Measurements from ENCODE around the gene KCNIP1.
A peak's percentile ranks its signal among the peaks of the same experiment; 100 is the strongest.
"Not testable (repeated sequence)": the region's sequence is repeated elsewhere in the genome, so short reads cannot be mapped to it uniquely, and the experiment has no call there.

KCNIP1 gene

GRCh38 chr5:170754508-170754907 lies 250.7 kb downstream of the KCNIP1 start:
- not testable (repeated sequence) for H3K9ac ChIP-seq (ENCODE audit: low read length); H3K9me3 ChIP-seq (ENCODE audit: control insufficient read depth, low read depth, low read length); H3K36me3 ChIP-seq (ENCODE audit: control insufficient read depth, low read depth, low read length); H3K4me1 ChIP-seq (ENCODE audit: control insufficient read depth, low read depth, low read length); H3K4me3 ChIP-seq (ENCODE audit: low read length); H3K27me3 ChIP-seq (ENCODE audit: control insufficient read depth, insufficient read depth, low read length); H3K27ac ChIP-seq (ENCODE audit: low read length)

- H3K9ac ChIP-seq (ENCODE audit: low read length), result no peak overlapping the region
- H3K9me3 ChIP-seq (ENCODE audit: control insufficient read depth, low read depth, low read length), result no peaks in the 10 kb centered on the region
- H3K4me3 ChIP-seq (ENCODE audit: low read length), result no peak overlapping the region
- no peaks in the 10 kb centered on the region for H3K27me3 ChIP-seq (ENCODE audit: control insufficient read depth, insufficient read depth, low read length)
- H3K4me1 ChIP-seq (ENCODE audit: control insufficient read depth, low read depth, low read length), result peaks cover 5% of the 10 kb centered on the region
- no peak overlapping the region for H3K27ac ChIP-seq (ENCODE audit: low read length)
- H3K36me3 ChIP-seq (ENCODE audit: control insufficient read depth, low read depth, low read length), result no peaks in the 10 kb centered on the region
Measured at GRCh38 chr5:170755679-170756456, 252.0 kb downstream of the KCNIP1 start.

DNA sequence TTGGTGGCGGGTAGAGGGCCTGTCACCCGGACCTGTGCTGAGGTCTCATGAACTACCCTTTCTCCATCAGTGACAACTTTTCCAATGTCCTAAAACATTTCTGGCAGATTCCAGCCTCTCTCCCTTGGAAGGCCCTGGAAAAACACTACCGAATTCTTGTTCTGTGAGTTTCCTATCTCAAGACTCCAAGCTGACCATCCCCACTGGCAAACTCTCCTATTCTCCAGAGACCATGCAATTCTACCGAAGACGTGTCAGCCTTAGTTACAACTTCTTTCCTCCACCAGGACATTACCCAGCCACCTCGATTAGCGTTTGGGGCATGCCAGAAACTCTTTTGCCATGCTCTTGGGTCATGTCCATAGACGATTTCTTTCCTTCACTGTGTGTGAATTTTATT lies 252.9 kb downstream of the KCNIP1 start:
- Histone ChIP-seq H3K4me1 (ENCODE audit: control insufficient read depth, low read depth, low read length) (peaks cover 13% of the 10 kb centered on the region), H3K4me3 (ENCODE audit: low read length) (no peak overlapping the region), H3K27me3 (ENCODE audit: control insufficient read depth, insufficient read depth, low read length) (no peaks in the 10 kb centered on the region), H3K27ac (ENCODE audit: low read length) (no peak overlapping the region), H3K36me3 (ENCODE audit: control insufficient read depth, low read depth, low read length) (no peaks in the 10 kb centered on the region), H3K9me3 (ENCODE audit: control insufficient read depth, low read depth, low read length) (no peaks in the 10 kb centered on the region), H3K9ac (ENCODE audit: low read length) (no peak overlapping the region)

DNA sequence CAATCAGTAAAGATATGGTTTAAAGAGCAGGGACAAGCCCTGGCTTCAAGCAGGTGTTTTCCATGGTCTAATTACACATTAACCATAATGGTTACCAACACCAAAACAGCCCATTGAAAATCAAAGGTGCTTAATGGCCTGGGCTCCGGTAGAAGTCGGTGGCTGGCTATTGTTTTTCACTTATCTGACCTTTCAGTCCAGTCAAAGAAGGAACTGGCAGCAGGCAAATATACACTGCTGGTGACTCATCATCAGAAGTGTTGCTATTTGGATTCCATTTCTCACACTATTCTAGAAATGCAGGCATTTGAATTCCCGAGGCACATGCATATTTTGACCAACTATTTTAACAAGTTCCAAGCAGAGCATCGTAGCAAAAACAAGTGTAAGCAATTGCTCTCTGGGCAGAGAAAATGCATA lies 253.4 kb downstream of the KCNIP1 start:
- H3K4me3 ChIP-seq (ENCODE audit: low read length), result no peak overlapping the region
- H3K27me3 ChIP-seq (ENCODE audit: control insufficient read depth, insufficient read depth, low read length), result no peaks in the 10 kb centered on the region
- no peak overlapping the region for H3K27ac ChIP-seq (ENCODE audit: low read length)
- no peak overlapping the region for H3K9ac ChIP-seq (ENCODE audit: low read length)
- no peaks in the 10 kb centered on the region for H3K36me3 ChIP-seq (ENCODE audit: control insufficient read depth, low read depth, low read length)
- H3K9me3 ChIP-seq (ENCODE audit: control insufficient read depth, low read depth, low read length), result no peaks in the 10 kb centered on the region
- peaks cover 15% of the 10 kb centered on the region for H3K4me1 ChIP-seq (ENCODE audit: control insufficient read depth, low read depth, low read length)

DNA sequence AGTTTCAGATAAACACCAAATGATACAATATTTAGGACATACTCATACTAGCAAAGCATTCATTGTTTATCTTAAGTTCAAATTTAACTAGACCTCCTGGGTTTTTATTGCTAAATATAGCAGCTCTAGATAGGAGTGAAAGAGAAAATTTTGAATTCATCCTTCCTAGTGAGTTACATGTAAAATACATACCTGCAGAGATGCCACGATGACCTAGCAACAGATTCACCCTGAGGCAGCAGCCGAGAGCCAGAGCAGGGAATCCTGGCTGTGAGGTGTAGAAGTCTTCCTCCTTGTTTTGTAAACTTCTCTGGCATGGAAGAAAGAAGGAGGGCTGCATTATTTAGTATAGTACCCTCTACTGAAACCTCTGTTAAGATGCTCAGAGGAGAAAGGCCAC lies 253.8 kb downstream of the KCNIP1 start:
- Histone ChIP-seq H3K36me3 (ENCODE audit: control insufficient read depth, low read depth, low read length) (no peaks in the 10 kb centered on the region), H3K4me1 (ENCODE audit: control insufficient read depth, low read depth, low read length) (peaks cover 15% of the 10 kb centered on the region), H3K9ac (ENCODE audit: low read length) (no peak overlapping the region), H3K27ac (ENCODE audit: low read length) (no peak overlapping the region), H3K4me3 (ENCODE audit: low read length) (no peak overlapping the region), H3K27me3 (ENCODE audit: control insufficient read depth, insufficient read depth, low read length) (no peaks in the 10 kb centered on the region), H3K9me3 (ENCODE audit: control insufficient read depth, low read depth, low read length) (no peaks in the 10 kb centered on the region)

- peaks cover 15% of the 10 kb centered on the region for H3K4me1 ChIP-seq (ENCODE audit: control insufficient read depth, low read depth, low read length)
- H3K9me3 ChIP-seq (ENCODE audit: control insufficient read depth, low read depth, low read length), result no peaks in the 10 kb centered on the region
- no peak overlapping the region for H3K27ac ChIP-seq (ENCODE audit: low read length)
- no peak overlapping the region for H3K9ac ChIP-seq (ENCODE audit: low read length)
- H3K36me3 ChIP-seq (ENCODE audit: control insufficient read depth, low read depth, low read length), result no peaks in the 10 kb centered on the region
- no peaks in the 10 kb centered on the region for H3K27me3 ChIP-seq (ENCODE audit: control insufficient read depth, insufficient read depth, low read length)
- no peak overlapping the region for H3K4me3 ChIP-seq (ENCODE audit: low read length)
Measured at GRCh38 chr5:170758481-170758880, 254.7 kb downstream of the KCNIP1 start.

GRCh38 chr5:170760113-170760512 lies 256.3 kb downstream of the KCNIP1 start:
- Histone ChIP-seq H3K9ac (ENCODE audit: low read length) (no peak overlapping the region), H3K27ac (ENCODE audit: low read length) (no peak overlapping the region), H3K27me3 (ENCODE audit: control insufficient read depth, insufficient read depth, low read length) (no peaks in the 10 kb centered on the region), H3K4me1 (ENCODE audit: control insufficient read depth, low read depth, low read length) (peaks cover 15% of the 10 kb centered on the region), H3K36me3 (ENCODE audit: control insufficient read depth, low read depth, low read length) (no peaks in the 10 kb centered on the region), H3K4me3 (ENCODE audit: low read length) (no peak overlapping the region), H3K9me3 (ENCODE audit: control insufficient read depth, low read depth, low read length) (no peaks in the 10 kb centered on the region)

GRCh38 chr5:170761048-170761707 lies 257.4 kb downstream of the KCNIP1 start:
- Histone ChIP-seq H3K4me1 (ENCODE audit: control insufficient read depth, low read depth, low read length) (peaks cover 15% of the 10 kb centered on the region), H3K4me3 (ENCODE audit: low read length) (peak overlapping the region; percentile 19), H3K9me3 (ENCODE audit: control insufficient read depth, low read depth, low read length) (no peaks in the 10 kb centered on the region), H3K36me3 (ENCODE audit: control insufficient read depth, low read depth, low read length) (no peaks in the 10 kb centered on the region), H3K9ac (ENCODE audit: low read length) (peak overlapping the region; percentile 60), H3K27ac (ENCODE audit: low read length) (peak overlapping the region; percentile 97), H3K27me3 (ENCODE audit: control insufficient read depth, insufficient read depth, low read length) (no peaks in the 10 kb centered on the region)

GRCh38 chr5:170761708-170762066 lies 257.9 kb downstream of the KCNIP1 start:
- Histone ChIP-seq H3K9me3 (ENCODE audit: control insufficient read depth, low read depth, low read length) (no peaks in the 10 kb centered on the region), H3K9ac (ENCODE audit: low read length) (peak overlapping the region; percentile 60), H3K4me3 (ENCODE audit: low read length) (peak overlapping the region; percentile 19), H3K27me3 (ENCODE audit: control insufficient read depth, insufficient read depth, low read length) (no peaks in the 10 kb centered on the region), H3K4me1 (ENCODE audit: control insufficient read depth, low read depth, low read length) (peaks cover 15% of the 10 kb centered on the region), H3K27ac (ENCODE audit: low read length) (peak overlapping the region; percentile 97), H3K36me3 (ENCODE audit: control insufficient read depth, low read depth, low read length) (no peaks in the 10 kb centered on the region)

- H3K36me3 ChIP-seq (ENCODE audit: control insufficient read depth, low read depth, low read length); H3K9ac ChIP-seq (ENCODE audit: low read length); H3K27ac ChIP-seq (ENCODE audit: low read length); H3K9me3 ChIP-seq (ENCODE audit: control insufficient read depth, low read depth, low read length); H3K4me3 ChIP-seq (ENCODE audit: low read length); H3K27me3 ChIP-seq (ENCODE audit: control insufficient read depth, insufficient read depth, low read length): not testable (repeated sequence)
- H3K4me1 ChIP-seq (ENCODE audit: control insufficient read depth, low read depth, low read length), result peaks cover 15% of the 10 kb centered on the region
Measured at GRCh38 chr5:170762298-170762697, 258.5 kb downstream of the KCNIP1 start.

- H3K4me1 ChIP-seq (ENCODE audit: control insufficient read depth, low read depth, low read length), result peaks cover 27% of the 10 kb centered on the region
- H3K27me3 ChIP-seq (ENCODE audit: control insufficient read depth, insufficient read depth, low read length); H3K4me3 ChIP-seq (ENCODE audit: low read length); H3K9ac ChIP-seq (ENCODE audit: low read length); H3K27ac ChIP-seq (ENCODE audit: low read length); H3K36me3 ChIP-seq (ENCODE audit: control insufficient read depth, low read depth, low read length); H3K9me3 ChIP-seq (ENCODE audit: control insufficient read depth, low read depth, low read length): not testable (repeated sequence)
Measured at GRCh38 chr5:170765868-170766267, 262.0 kb downstream of the KCNIP1 start.

GRCh38 chr5:170769246-170769645 lies 265.4 kb downstream of the KCNIP1 start:
- H3K36me3 ChIP-seq (ENCODE audit: control insufficient read depth, low read depth, low read length), result no peaks in the 10 kb centered on the region
- H3K27me3 ChIP-seq (ENCODE audit: control insufficient read depth, insufficient read depth, low read length), result no peaks in the 10 kb centered on the region
- no peak overlapping the region for H3K4me3 ChIP-seq (ENCODE audit: low read length)
- H3K4me1 ChIP-seq (ENCODE audit: control insufficient read depth, low read depth, low read length), result peaks cover 22% of the 10 kb centered on the region
- no peaks in the 10 kb centered on the region for H3K9me3 ChIP-seq (ENCODE audit: control insufficient read depth, low read depth, low read length)
- H3K9ac ChIP-seq (ENCODE audit: low read length), result no peak overlapping the region
- no peak overlapping the region for H3K27ac ChIP-seq (ENCODE audit: low read length)

All from iPS-18a (cell line).